Measurements from ENCODE around the gene PANK4.
"Not testable (repeated sequence)": the region's sequence is repeated elsewhere in the genome, so short reads cannot be mapped to it uniquely, and the experiment has no call there.

Gene PANK4

GRCh38 chr1:2525920-2526823 is at the start of gene PANK4:
Gene PANK4 (minus strand): TSS chr1:2526596. CDS start chr1:2526587, 9 bp downstream.
- DNase-seq (ENCODE audit: low read depth in 2 of 2), result peak; percentile 76 to 78

- DNase-seq (ENCODE audit: low read depth in 2 of 2), result no peak
These were observed 48.0 kb upstream of the PANK4 start for GRCh38 chr1:2574350-2574749.

GRCh38 chr1:2573250-2573920 is 47.0 kb upstream of the PANK4 start:
- DNase-seq (ENCODE audit: low read depth in 2 of 2), result no peak

- DNase-seq (ENCODE audit: low read depth in 2 of 2), result no peak
These were observed 45.0 kb upstream of the PANK4 start for GRCh38 chr1:2571348-2571747.

GRCh38 chr1:2570332-2570731 is 43.9 kb upstream of the PANK4 start:
- DNase-seq (ENCODE audit: low read depth in 2 of 2), result no peak

GRCh38 chr1:2569703-2570102 is 43.3 kb upstream of the PANK4 start:
- DNase-seq (ENCODE audit: low read depth in 2 of 2), result not testable (repeated sequence)

GRCh38 chr1:2569060-2569459 is 42.7 kb upstream of the PANK4 start:
- no peak for DNase-seq (ENCODE audit: low read depth in 2 of 2)

- DNase-seq (ENCODE audit: low read depth in 2 of 2), result not testable (repeated sequence)
These were observed 41.9 kb upstream of the PANK4 start for GRCh38 chr1:2568187-2568816.

- no peak for DNase-seq (ENCODE audit: low read depth in 2 of 2)
These were observed 40.8 kb upstream of the PANK4 start for GRCh38 chr1:2567083-2567679.

- DNase-seq (ENCODE audit: low read depth in 2 of 2), result no peak
These were observed 40.0 kb upstream of the PANK4 start for GRCh38 chr1:2566101-2567045.

GRCh38 chr1:2564815-2565374 is 38.5 kb upstream of the PANK4 start:
- no peak for DNase-seq (ENCODE audit: low read depth in 2 of 2)

GRCh38 chr1:2564006-2564814 is 37.8 kb upstream of the PANK4 start:
- no peak for DNase-seq (ENCODE audit: low read depth in 2 of 2)

GRCh38 chr1:2563205-2563604 is 36.8 kb upstream of the PANK4 start:
- no peak for DNase-seq (ENCODE audit: low read depth in 2 of 2)

- DNase-seq (ENCODE audit: low read depth in 2 of 2), result no peak
These were observed 35.8 kb upstream of the PANK4 start for GRCh38 chr1:2561898-2562895.

- no peak for DNase-seq (ENCODE audit: low read depth in 2 of 2)
These were observed 35.0 kb upstream of the PANK4 start for GRCh38 chr1:2561446-2561845.

- no peak for DNase-seq (ENCODE audit: low read depth in 2 of 2)
These were observed 34.1 kb upstream of the PANK4 start for GRCh38 chr1:2560299-2561073.

GRCh38 chr1:2559509-2560298 is 33.3 kb upstream of the PANK4 start:
- DNase-seq (ENCODE audit: low read depth in 2 of 2), result no peak

All from fibroblast of skin of left quadriceps (primary cell).